Caco-2 (cell line): ENCODE data around the gene UBALD2. TPM values are rescaled to one million over a fixed set of nuclear protein-coding genes. Genes with fewer than 3 reads are reported as not detected.

Source experiments
- BruUV-seq: library from RNA; stranded (reverse); fragments of 400-500 nt; replicated peaks from 2 replicates; lab custom pipeline; 2021; lab: Mats Ljungman, UMichigan
- CTCF ChIA-PET: fragments of 300-600 bp; sonication (Branson Sonifier 250); formaldehyde crosslinking; loops from one replicate; lab custom pipeline; 2022; ENCODE audit warnings: antibody characterized with exemption; lab: Charles Lee
- POLR2A ChIA-PET: fragments of 300-600 bp; sonication (Branson Sonifier 250); formaldehyde crosslinking; loops from one replicate; lab custom pipeline; 2022; ENCODE audit warnings: antibody characterized with exemption; lab: Charles Lee
- DNase-seq, 2 experiments: peaks; one replicate each; pipeline versions ENCODE4 v3.0.0 to v3.0.0-alpha.2; 2020 to 2022
- H3K27me3 ChIP-seq: replicated peaks from 2 replicates; pipeline ENCODE4 v1.6.0; 2011; ENCODE audit warnings: low read length; ENCODE audit not compliant: control insufficient read depth, insufficient read depth
- H3K36me3 ChIP-seq: 2 replicates; pipeline ENCODE4 v1.5.1; 2011; ENCODE audit warnings: low read length; ENCODE audit not compliant: control insufficient read depth, insufficient read depth
- H3K4me1 ChIP-seq: fragments of 250-450 bp; sonication (Bioruptor Pico); 2 replicates; pipeline ENCODE4 v1.5.1; 2020; ENCODE audit warnings: mild to moderate bottlenecking
- H3K4me3 ChIP-seq: 2 replicates; pipeline ENCODE4 v1.5.1; 2011; ENCODE audit warnings: low read depth, mild to moderate bottlenecking, control low read depth, low read length
- H3K9me3 ChIP-seq: fragments of 250-450 bp; sonication (Bioruptor Pico); 2 replicates; pipeline ENCODE4 v1.5.1; 2020; ENCODE audit warnings: mild to moderate bottlenecking, moderate library complexity
- H3K27ac Mint-ChIP-seq: one replicate; pipeline ENCODE4 v1.8.0; 2022; ENCODE audit warnings: mixed read lengths; ENCODE audit not compliant: unreplicated experiment
- H3K27me3 Mint-ChIP-seq: one replicate; pipeline ENCODE4 v1.8.0; 2022; ENCODE audit warnings: mixed read lengths; ENCODE audit not compliant: insufficient read depth, unreplicated experiment
- H3K36me3 Mint-ChIP-seq: one replicate; pipeline ENCODE4 v1.8.0; 2022; ENCODE audit warnings: mild to moderate bottlenecking, mixed read lengths; ENCODE audit not compliant: insufficient read depth, unreplicated experiment
- H3K4me1 Mint-ChIP-seq: one replicate; pipeline ENCODE4 v1.8.0; 2022; ENCODE audit warnings: low read depth, mixed read lengths; ENCODE audit not compliant: unreplicated experiment
- H3K4me3 Mint-ChIP-seq: one replicate; pipeline ENCODE4 v1.8.0; 2022; ENCODE audit warnings: mild to moderate bottlenecking, moderate library complexity, mixed read lengths; ENCODE audit not compliant: unreplicated experiment
- H3K9me3 Mint-ChIP-seq: one replicate; pipeline ENCODE4 v1.8.0; 2022; ENCODE audit warnings: mixed read lengths; ENCODE audit not compliant: unreplicated experiment
- intact Hi-C: fragments of 100-400 bp; cut with micrococcal nuclease; formaldehyde crosslinking; loops from one replicate; pipeline ENCODE4 v1.10.0; 2022; ENCODE audit not compliant: unreplicated experiment
- total RNA-seq: library from RNA; stranded (reverse); gene quantifications from 2 replicates; pipeline ENCODE4 v1.2.3, GENCODE V29; 2022
- TF ChIP-seq, protein P1 (sequence below), 2 experiments: fragments of 200-600 bp in 1 of 2; IDR thresholded peaks; 1 replicate in 1 of 2; 2 replicates in 1 of 2; pipeline versions ENCODE4 v1.5.1 to v1.8.0; 2011 to 2022; ENCODE audit warnings: antibody characterized with exemption in 1 of 2, control low read depth in 1 of 2, inconsistent platforms in 1 of 2, low read depth in 1 of 2, low read length in 1 of 2, mild to moderate bottlenecking in 1 of 2, moderate library complexity in 1 of 2; ENCODE audit not compliant: insufficient read depth in 1 of 2, severe bottlenecking in 1 of 2, unreplicated experiment in 1 of 2

Gene UBALD2
- total RNA-seq, 1 experiment from 2014 or later = 50.0 TPM

DNA sequence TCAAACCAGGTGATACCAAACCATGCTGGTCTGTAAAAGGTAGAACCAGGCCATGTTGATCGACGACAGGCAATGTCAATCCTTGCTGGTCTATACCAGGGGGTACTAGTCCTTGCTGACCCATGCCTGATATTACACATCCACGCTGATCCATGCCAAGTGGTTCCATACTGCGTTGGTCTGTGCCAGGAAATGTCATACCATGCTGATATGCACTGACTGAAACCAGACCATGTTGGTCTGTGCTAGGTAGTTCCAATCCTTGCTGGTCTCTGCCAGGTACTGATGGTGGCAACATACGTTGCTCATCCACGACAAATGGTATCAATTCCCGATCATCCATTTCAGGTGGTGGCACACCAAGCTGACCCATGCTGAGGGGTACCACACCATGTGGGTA lies 28.0 kb downstream of the UBALD2 start:
- Mint-ChIP-seq H3K27me3 (no peaks in the 10 kb centered on the region), H3K36me3 (no peaks in the 10 kb centered on the region), H3K4me1 (no peaks in the 10 kb centered on the region), H3K9me3 (no peaks in the 10 kb centered on the region), H3K4me3 (no peak overlapping the region), H3K27ac (no peak overlapping the region)
- no peaks in the 10 kb centered on the region for H3K27me3 ChIP-seq
- no TSS peak for BruUV-seq
- ChIA-PET POLR2A (no interaction called here), CTCF (no interaction called here)
- H3K4me3 ChIP-seq = no peak overlapping the region
- intact Hi-C loops = no loop called here
- TF ChIP-seq, protein P1, sequence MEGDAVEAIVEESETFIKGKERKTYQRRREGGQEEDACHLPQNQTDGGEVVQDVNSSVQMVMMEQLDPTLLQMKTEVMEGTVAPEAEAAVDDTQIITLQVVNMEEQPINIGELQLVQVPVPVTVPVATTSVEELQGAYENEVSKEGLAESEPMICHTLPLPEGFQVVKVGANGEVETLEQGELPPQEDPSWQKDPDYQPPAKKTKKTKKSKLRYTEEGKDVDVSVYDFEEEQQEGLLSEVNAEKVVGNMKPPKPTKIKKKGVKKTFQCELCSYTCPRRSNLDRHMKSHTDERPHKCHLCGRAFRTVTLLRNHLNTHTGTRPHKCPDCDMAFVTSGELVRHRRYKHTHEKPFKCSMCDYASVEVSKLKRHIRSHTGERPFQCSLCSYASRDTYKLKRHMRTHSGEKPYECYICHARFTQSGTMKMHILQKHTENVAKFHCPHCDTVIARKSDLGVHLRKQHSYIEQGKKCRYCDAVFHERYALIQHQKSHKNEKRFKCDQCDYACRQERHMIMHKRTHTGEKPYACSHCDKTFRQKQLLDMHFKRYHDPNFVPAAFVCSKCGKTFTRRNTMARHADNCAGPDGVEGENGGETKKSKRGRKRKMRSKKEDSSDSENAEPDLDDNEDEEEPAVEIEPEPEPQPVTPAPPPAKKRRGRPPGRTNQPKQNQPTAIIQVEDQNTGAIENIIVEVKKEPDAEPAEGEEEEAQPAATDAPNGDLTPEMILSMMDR (IDR thresholded peaks at IDR 0.05; ENCODE audit: insufficient read depth in 1 of 2, low read depth in 1 of 2, low read length in 1 of 2, severe bottlenecking in 1 of 2, unreplicated experiment in 1 of 2) = no peak
- DNase-seq = no peak
- H3K4me1 ChIP-seq = no peaks in the 10 kb centered on the region
- no peaks in the 10 kb centered on the region for H3K36me3 ChIP-seq
- no peaks in the 10 kb centered on the region for H3K9me3 ChIP-seq

DNA sequence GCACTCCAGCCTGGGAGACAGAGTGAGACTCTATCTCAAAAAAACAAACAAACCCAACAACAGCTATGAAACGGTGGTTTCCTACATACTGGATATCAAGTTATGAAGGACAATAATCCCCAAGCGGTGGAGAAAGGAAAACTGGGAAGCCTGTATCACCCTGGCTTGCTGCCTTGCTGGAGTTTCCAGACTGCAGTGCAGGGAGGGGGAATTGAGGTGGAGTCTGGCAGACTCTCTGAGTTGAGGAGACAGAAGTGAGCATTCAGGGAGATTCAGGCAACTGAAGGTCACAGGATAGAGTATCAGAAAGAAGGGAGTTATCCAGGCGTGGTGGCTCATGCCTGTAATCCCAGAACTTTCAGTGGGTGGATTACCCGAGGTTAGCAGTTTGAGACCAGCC lies 31.0 kb downstream of the UBALD2 start:
- ChIA-PET CTCF (interaction anchor here (1.9 kb wide), 1 partner anchor 17 kb away, joined by 5 read pairs; no protein-coding TSS in a partner anchor), POLR2A (no interaction called here)
- no peak for DNase-seq
- Mint-ChIP-seq H3K36me3 (no peaks in the 10 kb centered on the region), H3K4me3 (no peak overlapping the region), H3K27me3 (no peaks in the 10 kb centered on the region), H3K4me1 (no peaks in the 10 kb centered on the region), H3K9me3 (no peaks in the 10 kb centered on the region), H3K27ac (peak overlapping the region; percentile 17)
- no peaks in the 10 kb centered on the region for H3K4me1 ChIP-seq
- no peak overlapping the region for H3K4me3 ChIP-seq
- intact Hi-C loops = no loop called here
- no peaks in the 10 kb centered on the region for H3K27me3 ChIP-seq
- no TSS peak for BruUV-seq
- H3K9me3 ChIP-seq = no peaks in the 10 kb centered on the region
- H3K36me3 ChIP-seq = no peaks in the 10 kb centered on the region
- TF ChIP-seq, protein P1 (IDR thresholded peaks at IDR 0.05; ENCODE audit: insufficient read depth in 1 of 2, low read depth in 1 of 2, low read length in 1 of 2, severe bottlenecking in 1 of 2, unreplicated experiment in 1 of 2) = no peak

DNA sequence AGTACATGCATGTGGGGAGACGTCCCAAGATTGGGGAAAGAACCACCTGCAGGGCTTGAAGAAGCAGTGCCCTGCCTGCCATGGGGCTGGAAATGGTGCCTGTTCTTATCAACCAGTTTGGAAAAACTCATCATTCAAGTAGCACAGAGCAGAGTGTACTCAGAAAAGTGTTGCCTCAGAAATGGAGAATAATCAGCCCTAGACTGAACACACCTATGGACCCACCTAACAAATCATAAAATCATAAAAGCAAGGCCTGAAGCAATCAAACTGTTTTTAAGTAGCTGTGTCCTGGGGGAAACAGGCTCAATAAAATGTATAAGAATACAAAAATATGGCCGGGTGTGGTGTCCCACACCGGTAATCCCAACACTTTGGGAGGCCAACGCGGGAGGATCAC lies 31.7 kb downstream of the UBALD2 start:
- intact Hi-C loops = no loop called here

More for the DNA sequence above, 31.7 kb downstream of the UBALD2 start:
- Mint-ChIP-seq H3K27ac (no peak overlapping the region), H3K36me3 (no peaks in the 10 kb centered on the region), H3K4me3 (no peak overlapping the region), H3K4me1 (no peaks in the 10 kb centered on the region), H3K9me3 (no peaks in the 10 kb centered on the region), H3K27me3 (no peaks in the 10 kb centered on the region)
- CTCF ChIA-PET = interaction anchor here (0.9 to 1.9 kb wide), 2 partner anchors 17 to 101 kb away, joined by 5 to 6 read pairs; no protein-coding TSS in a partner anchor
- Histone ChIP-seq H3K9me3 (no peaks in the 10 kb centered on the region), H3K27me3 (no peaks in the 10 kb centered on the region), H3K4me1 (no peaks in the 10 kb centered on the region), H3K36me3 (no peaks in the 10 kb centered on the region), H3K4me3 (no peak overlapping the region)
- no TSS peak for BruUV-seq
- TF ChIP-seq, protein P1 (IDR thresholded peaks at IDR 0.05; ENCODE audit: insufficient read depth in 1 of 2, low read depth in 1 of 2, low read length in 1 of 2, severe bottlenecking in 1 of 2, unreplicated experiment in 1 of 2) = no peak
- no peak for DNase-seq
- POLR2A ChIA-PET = no interaction called here
